Stimulated activated CD8-positive, alpha-beta memory T cell treated with anti-CD3 and anti-CD28 coated beads, Interleukin-4, amount 100 ng/mL, for 48 hours (primary cell): ENCODE data around the gene PARPBP.
"Not testable (repeated sequence)": the region's sequence is repeated elsewhere in the genome, so short reads cannot be mapped to it uniquely, and the experiment has no call there.

Experiments
- DNase-seq: peaks from one replicate; pipeline ENCODE4 v3.0.0-alpha.2; 2020

The PARPBP gene, protein sequence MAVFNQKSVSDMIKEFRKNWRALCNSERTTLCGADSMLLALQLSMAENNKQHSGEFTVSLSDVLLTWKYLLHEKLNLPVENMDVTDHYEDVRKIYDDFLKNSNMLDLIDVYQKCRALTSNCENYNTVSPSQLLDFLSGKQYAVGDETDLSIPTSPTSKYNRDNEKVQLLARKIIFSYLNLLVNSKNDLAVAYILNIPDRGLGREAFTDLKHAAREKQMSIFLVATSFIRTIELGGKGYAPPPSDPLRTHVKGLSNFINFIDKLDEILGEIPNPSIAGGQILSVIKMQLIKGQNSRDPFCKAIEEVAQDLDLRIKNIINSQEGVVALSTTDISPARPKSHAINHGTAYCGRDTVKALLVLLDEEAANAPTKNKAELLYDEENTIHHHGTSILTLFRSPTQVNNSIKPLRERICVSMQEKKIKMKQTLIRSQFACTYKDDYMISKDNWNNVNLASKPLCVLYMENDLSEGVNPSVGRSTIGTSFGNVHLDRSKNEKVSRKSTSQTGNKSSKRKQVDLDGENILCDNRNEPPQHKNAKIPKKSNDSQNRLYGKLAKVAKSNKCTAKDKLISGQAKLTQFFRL

DNA sequence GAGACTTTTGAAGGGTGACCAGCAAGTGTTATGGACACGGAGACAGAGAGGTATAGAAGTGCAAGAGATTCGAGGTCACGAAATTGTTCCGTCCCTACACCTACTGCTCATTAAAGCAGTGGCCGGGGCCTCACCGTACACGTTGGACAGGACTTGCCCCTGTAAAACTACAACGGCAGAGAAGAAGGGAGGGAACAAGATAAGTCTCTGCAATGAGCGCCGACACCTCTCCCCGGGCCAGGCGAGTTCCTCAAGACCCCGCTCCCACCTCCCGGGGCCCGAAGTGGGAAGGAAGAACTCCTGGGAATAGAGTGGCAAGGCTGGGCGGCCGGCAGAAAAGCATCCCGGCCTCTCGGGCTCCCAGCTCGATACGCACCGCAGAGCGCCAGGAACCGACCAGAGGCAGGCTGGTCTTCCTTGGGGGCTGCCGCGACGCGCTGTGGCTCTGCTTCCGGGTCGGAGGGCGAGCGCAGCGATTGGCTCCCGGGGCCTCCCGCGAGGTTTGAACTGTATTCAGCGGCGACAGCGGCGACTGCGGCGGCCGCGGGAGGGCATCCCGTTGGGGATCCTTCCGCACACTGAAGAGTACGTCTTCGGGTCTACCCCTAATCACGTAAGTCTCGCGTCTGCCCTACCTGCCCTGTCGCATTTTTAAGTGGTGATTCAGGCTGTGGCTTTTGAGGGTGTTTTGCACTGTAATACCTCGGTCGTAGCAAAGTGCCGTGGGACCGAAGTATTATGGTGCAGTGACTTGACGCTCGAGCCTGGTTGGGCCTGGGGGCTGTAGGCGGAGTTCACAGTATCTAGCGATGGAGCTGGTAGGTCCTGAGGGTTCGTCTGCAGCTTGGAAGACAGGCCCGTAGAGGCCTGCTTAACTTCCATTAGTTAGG is at the start of gene PARPBP, which contains the start of gene NUP37:
Gene PARPBP (plus strand): TSS at position 510 of the 890 bp plus-strand sequence. CDS start 3,706 bp downstream, outside the sequence.
Gene NUP37 (minus strand): TSS at position 441 of the 890 bp plus-strand sequence. CDS start 1,596 bp downstream, outside the sequence.
- DNase-seq, result peak; percentile 92

DNA sequence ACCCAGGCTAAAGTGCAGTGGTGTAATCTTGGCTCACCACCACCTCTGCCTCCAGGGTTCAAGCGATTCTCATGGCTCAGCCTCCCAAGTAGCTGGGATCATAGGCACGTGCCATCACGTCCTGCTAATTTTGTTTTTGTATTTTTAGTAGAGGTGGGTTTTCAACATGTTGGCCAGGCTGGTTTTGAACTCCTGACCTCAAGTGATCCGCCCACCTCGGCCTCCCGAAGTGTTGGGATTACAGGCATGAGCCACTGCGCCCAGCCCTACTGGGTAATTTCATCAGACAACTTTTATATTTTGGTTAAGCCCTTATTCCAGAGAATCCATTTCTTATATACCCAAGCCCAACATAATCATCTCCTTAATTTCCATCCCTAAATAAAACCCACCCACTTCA is 47.9 kb upstream of the PARPBP start:
- DNase-seq, result not testable (repeated sequence)

DNA sequence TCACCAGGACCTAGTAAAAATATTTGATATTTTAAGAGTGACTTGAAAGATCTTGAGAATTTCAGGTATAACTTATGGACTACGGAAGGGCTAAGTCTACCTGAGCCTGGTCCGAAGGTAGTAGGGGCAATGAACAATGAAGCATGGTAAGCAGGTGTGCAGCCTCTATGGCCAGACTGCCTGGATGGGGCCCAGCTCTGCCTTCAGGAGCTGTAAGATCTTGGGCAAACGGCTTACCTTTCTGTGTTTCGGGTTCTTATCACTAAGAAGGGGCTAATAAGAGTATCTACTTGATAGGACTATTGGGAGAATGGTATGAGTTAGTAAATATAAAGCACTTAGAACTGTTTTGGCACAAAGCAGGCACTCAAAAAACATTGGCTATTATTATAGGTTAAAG is 39.1 kb upstream of the PARPBP start:
- DNase-seq, result no peak

DNA sequence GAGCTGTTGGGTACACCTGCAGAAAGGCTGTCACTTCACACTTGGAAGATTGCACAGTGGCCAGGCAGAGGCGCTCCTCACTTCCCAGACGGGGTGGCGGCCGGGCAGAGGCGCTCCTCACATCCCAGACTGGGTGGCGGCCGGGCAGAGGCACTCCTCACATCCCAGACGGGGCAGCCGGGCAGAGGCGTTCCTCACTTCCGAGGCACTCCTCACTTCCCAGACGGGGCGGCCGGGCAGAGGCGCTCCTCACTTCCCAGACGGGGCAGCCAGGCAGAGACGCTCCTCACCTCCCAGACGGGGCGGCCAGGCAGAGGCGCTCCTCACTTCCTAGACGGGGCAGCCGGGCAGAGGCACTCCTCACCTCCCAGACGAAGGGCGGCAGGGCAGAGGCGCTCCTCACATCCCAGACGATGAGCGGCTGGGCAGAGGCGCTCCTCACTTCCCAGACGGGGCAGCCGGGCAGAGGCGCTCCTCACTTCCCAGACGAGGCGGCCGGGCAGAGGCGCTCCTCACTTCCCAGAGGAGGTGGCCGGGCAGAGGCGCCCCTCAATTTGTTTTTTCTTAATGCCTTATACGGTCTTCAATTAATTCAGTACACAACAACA is 30.7 kb upstream of the PARPBP start:
- DNase-seq, result not testable (repeated sequence)

DNA sequence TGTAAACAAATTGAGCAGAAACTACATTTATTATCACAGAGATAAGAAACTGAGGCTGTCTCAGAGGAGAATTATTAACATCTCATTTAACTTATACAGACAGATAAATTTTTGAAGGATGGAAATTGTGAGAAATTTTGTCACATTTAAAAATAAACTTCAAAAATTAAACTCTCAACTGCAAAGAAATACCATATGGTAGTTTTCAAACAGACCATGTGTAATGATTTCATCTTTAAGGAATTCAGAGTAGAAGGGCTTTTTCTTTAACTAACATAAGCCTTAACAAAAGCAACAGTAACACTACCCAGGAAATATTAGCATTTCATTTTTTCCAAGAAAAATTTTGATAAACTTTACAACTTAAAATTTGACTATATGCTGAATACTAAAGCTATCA is 26.7 kb upstream of the PARPBP start:
- DNase-seq, result no peak

DNA sequence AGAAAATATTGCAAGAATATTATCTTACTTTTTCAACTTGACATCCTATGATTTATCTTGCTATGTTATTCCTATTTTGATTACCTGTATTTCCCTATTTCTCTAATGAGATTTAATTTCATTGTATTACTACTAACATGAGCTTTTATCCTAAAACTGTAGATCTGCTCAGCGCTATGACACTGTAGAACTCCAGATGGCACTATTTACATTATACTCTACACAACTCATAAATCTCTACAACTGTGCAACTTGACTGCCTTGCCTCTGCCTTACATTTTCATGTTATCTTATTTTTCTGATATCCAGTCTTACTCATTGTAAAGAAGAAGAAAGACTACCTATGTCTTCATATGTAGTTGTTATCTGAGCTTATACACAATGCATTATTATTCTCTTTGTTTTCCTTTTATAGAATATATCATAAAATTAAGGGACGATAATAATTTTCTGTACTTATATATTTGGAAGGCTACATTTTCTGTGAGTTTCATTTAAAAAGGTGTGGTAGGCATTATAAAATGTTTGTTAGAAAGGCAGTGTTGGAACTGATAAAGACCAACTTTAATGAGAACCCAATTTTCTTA is 24.2 kb upstream of the PARPBP start:
- DNase-seq, result no peak

DNA sequence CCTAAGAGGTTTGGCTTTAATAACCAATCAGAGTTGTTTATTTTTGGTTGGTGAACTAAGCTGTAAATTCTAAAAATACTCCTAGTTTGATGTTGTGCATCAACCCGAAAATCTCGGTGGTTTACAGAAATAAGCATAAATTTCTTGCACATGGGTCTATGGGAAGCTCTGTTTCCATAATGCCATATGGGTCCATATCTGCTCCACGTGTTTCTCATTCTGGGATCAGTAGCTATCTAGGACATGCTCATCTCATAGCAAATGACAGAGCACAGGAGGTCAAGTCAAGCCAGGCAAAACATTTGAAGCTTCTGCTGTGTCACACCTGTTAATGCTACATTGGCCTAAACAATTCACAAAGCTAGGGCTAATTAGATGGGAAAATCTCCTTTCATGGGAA is 23.1 kb upstream of the PARPBP start:
- DNase-seq, result no peak

DNA sequence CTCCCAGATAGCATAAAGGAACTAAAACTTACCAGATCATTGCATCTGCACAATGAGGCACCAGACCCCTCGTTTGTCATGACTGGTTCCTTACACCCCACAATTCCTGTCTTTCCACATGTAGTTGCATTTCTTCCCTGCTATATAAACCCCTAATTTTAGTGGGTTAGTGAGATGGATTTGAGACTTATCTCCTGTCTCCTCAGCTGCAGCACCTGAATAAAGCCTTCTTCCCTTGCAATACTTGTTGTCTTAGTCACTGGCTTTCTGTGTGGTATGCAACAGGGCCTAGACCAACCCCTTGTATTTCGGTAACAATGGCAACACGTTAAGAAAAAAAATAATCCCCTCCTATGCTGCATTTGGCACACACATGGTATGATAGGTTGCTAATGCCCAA is 13.1 kb upstream of the PARPBP start:
- no peak for DNase-seq

DNA sequence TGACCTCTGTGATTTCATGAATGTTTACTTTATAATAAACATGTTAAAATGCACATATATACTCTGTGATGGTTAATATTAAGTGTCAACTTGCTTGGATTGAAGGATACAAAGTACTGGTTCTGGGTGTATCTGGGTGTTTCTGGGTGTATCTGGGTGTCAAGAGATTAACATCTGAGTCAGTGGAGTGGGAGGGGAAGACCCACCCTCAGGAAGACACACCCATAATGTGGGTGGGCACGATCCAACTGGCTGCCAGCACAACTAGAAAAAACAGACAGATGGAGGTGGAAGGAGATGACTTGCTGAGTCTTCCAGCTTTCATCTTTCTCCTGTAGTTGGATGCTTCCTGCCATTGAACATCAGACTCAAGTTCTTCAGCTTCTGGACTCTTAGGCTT is 12.0 kb upstream of the PARPBP start:
- no peak for DNase-seq

DNA sequence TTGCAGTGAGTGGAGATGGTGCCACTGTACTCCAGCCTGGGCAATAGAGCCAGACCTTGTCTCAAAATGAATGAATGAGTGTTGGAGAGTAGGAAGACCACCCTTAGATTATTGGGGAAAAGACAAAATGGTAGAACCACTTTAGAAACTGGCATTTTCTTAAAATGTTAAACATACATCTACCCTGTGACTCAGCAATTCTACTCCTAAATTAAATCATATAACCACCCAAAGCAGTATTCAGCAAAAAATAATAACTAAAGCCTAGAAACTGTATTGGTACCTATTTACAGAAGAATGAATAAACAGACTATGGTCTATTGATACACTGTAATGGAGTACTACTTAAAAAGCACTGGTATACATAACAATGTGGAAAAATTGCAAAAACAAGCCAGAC is 9.2 kb upstream of the PARPBP start:
- no peak for DNase-seq

DNA sequence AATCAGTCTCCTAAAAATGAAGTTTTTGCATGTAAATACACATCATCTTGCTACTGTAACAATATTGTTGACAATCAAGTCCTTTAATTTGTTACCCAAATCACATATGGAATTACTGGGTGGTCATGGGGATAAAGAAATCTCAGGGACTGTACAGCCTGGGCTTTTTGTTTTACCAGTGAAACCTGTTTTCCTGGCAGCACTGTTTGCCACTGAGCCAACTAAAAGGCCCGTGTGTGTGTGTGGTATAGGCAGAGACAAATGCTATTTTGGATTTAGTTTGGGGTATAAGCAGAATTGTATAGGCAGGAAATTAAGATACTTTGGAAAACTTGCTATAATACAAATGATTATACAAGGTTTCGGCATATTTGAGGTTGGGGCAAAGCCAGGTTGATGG is 5.8 kb upstream of the PARPBP start:
- DNase-seq, result no peak

DNA sequence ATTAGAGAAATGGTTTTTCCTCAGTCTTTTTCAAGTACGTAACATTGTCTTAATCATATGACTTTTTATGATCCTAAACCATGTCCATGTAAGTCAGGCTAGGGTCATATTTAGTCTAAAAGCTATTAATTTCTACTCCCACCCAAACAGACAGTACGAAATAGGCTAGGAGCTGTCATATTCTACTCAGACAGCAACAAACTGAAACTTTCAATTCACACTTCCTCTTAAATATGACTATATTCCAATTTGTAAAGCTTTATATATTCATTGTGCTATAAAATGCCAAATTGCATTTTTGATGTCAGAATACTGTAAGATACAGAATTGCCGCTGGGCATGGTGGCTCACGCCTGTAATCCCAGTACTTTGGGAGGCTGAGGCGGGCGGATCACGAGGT is 3.6 kb upstream of the PARPBP start:
- DNase-seq, result no peak

DNA sequence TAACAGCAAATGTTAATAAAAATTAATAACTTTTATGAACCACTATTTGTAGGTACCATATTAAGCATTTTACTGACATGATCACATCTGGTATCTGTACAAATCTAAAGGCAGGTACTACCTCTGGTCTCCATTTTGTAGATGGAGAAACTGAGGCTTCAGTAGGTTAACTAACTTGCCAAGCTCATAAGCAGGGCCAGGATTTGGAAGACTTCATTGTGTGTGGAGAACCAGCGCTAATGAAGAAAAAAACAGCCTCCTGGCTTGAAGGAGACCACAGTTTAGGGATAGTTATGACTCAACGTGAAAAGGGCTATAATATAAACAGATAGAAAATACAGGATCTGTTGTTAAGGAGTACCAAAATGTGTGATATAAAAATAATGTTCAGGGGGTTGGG is 1.1 kb upstream of the PARPBP start:
- DNase-seq, result no peak

DNA sequence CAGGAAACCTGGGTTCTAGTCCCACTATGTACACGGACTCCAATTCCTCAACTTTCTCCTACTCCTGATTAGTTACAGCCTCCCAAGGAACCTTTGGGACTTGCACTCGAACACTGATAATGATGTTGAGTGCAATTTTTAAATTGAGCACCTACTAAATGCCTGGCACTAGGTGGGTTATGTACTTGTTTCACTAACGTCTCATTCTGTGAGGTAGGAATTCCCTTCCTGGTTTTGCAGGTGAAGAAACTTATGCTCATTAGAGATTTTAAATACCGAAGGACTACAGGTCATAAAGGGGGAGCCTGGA is 536 bp downstream of the PARPBP start:
- no peak for DNase-seq

DNA sequence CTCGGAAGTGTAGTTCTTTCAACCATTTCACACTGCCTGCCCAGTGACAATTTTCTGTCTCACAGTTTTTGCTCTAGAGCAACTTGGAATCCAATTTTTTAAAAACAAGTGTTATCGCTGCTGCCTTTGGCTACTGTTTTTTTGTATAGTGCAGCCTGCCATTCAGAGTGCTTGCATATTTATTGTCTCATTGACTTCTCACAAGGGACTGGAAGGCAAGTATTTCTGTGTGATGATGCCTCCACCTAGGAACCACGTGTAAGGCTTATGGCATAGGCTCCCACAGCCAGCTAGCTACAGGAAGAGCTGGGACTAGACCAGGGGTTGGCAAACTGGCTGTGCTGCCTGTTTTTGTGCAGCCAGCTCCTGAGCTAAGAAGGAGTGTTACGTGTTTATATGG is 903 bp downstream of the PARPBP start:
- DNase-seq, result no peak

DNA sequence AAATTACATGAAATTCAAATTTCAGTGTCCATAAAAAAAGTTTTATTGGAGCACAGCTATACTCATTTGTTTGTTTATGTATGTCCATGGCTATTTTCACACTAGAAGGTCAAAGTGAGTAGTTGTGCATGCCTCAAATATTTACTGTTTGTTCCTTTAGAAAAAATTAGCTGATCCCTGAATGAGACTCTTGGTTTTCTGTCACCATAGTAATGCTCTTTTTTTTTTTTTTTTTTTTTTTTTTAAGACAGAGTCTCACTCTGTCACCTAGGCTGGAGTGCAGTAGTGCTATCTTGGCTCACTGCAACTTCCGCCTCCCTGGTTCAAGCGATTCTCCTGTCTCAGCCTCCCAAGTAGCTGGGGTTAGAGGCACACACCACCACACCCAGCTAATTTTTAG is 1.3 kb downstream of the PARPBP start:
- DNase-seq, result not testable (repeated sequence)

DNA sequence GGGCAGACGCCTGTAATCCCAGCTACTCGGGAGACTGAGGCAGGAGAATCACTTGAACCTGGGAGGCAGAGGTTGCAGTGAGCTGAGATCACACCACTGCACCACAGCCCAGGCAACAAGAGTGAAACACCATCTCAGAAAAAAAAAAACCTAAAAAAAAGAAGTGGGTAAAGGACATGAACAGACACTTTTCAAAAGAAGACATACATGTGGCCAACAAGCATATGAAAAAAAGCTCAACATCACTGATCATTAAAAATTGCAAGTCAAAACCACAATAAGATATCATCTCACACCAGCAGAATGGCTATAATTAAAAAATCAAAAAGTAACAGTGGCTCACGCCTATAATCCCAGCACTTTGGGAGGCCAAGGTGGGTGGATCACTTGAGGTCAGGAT is 10.7 kb downstream of the PARPBP start:
- not testable (repeated sequence) for DNase-seq

DNA sequence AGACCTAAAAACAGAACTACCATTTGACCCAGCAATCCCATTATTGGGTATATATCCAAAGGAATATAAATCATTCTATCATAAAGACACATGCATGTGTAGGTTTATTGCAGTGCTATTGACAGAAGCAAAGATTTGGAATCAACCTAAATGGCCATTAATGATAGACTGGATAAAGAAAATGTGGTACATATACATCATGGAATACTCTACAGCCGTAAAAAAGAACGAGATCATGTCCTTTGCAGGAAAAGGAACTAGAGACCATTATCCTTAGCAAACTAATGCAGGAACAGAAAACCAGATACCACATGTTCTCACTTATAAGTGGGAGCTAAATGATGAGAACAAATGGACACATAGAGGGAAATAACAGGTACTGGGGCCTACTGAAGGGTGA is 11.5 kb downstream of the PARPBP start:
- not testable (repeated sequence) for DNase-seq

DNA sequence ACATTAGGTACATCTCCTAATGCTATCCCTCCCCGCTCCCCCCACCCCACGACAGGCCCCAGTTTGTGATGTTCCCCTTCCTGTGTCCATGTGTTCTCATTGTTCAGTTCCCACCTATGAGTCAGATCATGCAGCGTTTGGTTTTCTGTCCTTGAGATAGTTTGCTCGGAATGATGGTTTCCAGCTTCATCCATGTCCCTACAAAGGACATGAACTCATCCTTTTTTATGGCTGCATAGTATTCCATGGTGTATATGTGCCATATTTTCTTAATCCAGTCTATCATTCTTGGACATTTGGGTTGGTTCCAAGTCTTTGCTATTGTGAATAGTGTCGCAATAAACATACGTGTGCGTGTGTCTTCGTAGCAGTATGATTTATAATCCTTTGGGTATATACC is 17.6 kb downstream of the PARPBP start:
- DNase-seq, result not testable (repeated sequence)

DNA sequence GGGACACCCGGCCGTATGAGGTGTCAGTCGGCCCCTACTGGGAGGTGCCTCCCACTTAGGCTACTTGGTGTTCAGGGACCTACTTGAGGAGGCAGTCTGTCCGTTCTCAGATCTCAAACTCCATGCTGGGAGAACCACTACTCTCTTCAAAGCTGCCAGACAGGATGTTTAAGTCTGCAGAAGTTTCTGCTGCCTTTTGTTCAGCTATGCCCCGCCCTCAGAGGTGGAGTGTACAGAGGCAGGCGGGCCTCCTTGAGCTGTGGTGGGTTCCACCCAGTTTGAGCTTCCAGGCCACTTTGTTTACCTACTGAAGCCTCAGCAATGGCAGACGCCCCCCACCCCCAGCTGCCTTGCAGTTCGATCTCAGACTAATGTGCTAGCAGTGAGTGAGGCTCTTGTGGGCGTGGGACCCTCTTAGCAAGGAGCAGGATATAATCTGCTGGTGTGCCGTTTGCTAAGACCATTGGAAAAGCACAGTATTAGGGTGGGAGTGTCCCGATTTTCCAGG is 22.9 kb downstream of the PARPBP start:
- not testable (repeated sequence) for DNase-seq

DNA sequence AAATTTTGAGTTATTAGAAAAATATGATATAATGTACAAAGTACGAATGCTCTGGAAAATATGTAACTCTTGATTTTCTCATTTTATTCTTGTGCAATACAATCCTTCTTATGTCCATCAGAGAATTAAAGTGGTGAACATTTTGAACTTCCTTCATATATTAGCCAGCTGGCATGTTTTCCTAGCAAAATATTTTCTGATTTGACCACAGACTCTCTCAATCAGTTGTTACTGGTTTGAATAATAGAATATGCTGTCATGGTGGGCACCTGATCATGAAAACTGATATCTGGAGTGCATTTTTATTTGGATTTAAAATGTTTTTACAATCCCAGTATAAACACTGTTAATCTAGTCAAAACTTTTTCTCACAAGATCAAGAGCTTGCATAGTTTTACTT is 24.2 kb downstream of the PARPBP start:
- no peak for DNase-seq

DNA sequence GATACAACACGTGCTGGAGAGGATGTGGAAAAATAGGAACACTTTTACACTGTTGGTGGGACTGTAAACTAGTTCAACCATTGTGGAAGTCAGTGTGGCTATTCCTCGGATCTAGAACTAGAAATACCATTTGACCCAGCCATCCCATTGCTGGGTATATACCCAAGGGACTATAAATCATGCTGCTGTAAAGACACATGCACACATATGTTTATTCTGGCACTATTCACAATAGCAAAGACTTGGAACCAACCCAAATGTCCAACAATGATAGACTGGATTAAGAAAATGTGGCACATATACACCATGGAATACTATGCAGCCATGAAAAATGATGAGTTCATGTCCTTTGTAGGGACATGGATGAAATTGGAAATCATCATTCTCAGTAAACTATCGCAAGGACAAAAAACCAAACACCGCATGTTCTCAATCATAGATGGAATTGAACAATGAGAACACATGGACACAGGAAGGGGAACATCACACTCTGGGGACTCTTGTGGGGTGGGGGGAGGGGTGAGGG is 27.1 kb downstream of the PARPBP start:
- not testable (repeated sequence) for DNase-seq
